ENCODE data around the gene PRR13. TPM values are rescaled to one million over a fixed set of nuclear protein-coding genes. Genes with fewer than 3 reads are reported as not detected.

Gene PRR13
- total and polyA plus RNA-seq, 2 of the 13 experiments (the other 11 are each of a cell fraction or from before 2014, with no cell fraction given), result 65.0 to 102 TPM

GRCh38 chr12:53452159-53453077, 10.9 kb downstream of the PRR13 start (continued):
- TF ChIP-seq ZNF142 (CRISPR knock-in tag; IDR thresholded peaks at IDR 0.05) (peak; percentile 59; the same call in 1 of the 2 replicates), TRIM22 (IDR thresholded peaks at IDR 0.05) (no peak), ZBTB43 (CRISPR knock-in tag; conservative IDR thresholded peaks at IDR 0.05) (0 out of 2 replicates have a peak, but pooled peaks have one; percentile 21), RFX5 (IDR thresholded peaks at IDR 0.05; ENCODE audit: low read depth, low read length) (no peak), ZNF720 (CRISPR knock-in tag; IDR thresholded peaks at IDR 0.05) (0 out of 2 replicates have a peak, but pooled peaks have one; percentile 82), KLF12 (CRISPR knock-in tag; IDR thresholded peaks at IDR 0.05; ENCODE audit: borderline replicate concordance) (0 out of 2 replicates have a peak, but pooled peaks have one; percentile 18), GATAD2A (CRISPR knock-in tag; IDR thresholded peaks at IDR 0.05) (no peak), ZBTB25 (CRISPR knock-in tag; IDR thresholded peaks at IDR 0.05) (no peak), ZNF563 (CRISPR knock-in tag; IDR thresholded peaks at IDR 0.05) (0 out of 2 replicates have a peak, but pooled peaks have one; percentile 17), ZNF773 (CRISPR knock-in tag; IDR thresholded peaks at IDR 0.05; ENCODE audit: borderline replicate concordance) (0 out of 2 replicates have a peak, but pooled peaks have one; percentile 80), ZNF883 (CRISPR knock-in tag; IDR thresholded peaks at IDR 0.05; ENCODE audit: not compliant biosample characterization) (no peak), TBX3 (IDR thresholded peaks at IDR 0.05; ENCODE audit: borderline replicate concordance) (0 out of 2 replicates have a peak, but pooled peaks have one; percentile 23), SP2 (CRISPR knock-in tag; IDR thresholded peaks at IDR 0.05) (no peak), EED (CRISPR knock-in tag; IDR thresholded peaks at IDR 0.05) (peak; percentile 42; the same call in 1 of the 2 replicates), DRAP1 (CRISPR knock-in tag; IDR thresholded peaks at IDR 0.05) (no peak; the same call in 1 of the 2 replicates), HINFP (CRISPR knock-in tag; IDR thresholded peaks at IDR 0.05; ENCODE audit: low read depth) (no peak)

Data from HepG2 (cell line).